Cardiac muscle cell (in vitro differentiated cells and primary cell): ENCODE results near the gene CAV3. TPM values are rescaled to one million over a fixed set of nuclear protein-coding genes. Genes with fewer than 3 reads are reported as not detected.

Experiments
- DNase-seq, 2 donors: peaks; one replicate each; pipeline versions ENCODE4 v3.0.0 to v3.0.0-alpha.2; 2010 to 2017; ENCODE audit warnings: low read depth in 1 of 2, low spot score in 1 of 2
- H3K27ac ChIP-seq: fragments of 200-600 bp; sonication (generic); 2 replicates; pipeline ENCODE4 v1.5.1; 2016
- H3K27me3 ChIP-seq: fragments of 200-600 bp; sonication (generic); 2 replicates; pipeline ENCODE4 v1.6.0; 2016; ENCODE audit warnings: control low read depth
- H3K36me3 ChIP-seq: fragments of 200-600 bp; sonication (generic); 2 replicates; pipeline ENCODE4 v1.5.1; 2016; ENCODE audit warnings: control low read depth
- H3K4me1 ChIP-seq: fragments of 200-600 bp; sonication (generic); 2 replicates; pipeline ENCODE4 v1.8.1; 2017; ENCODE audit warnings: low read depth, mild to moderate bottlenecking, mixed run types
- H3K4me3 ChIP-seq: fragments of 200-600 bp; sonication (generic); 2 replicates; pipeline ENCODE4 v1.5.1; 2016; ENCODE audit warnings: mild to moderate bottlenecking
- H3K9me3 ChIP-seq: fragments of 200-600 bp; sonication (generic); 2 replicates; pipeline ENCODE4 v1.5.1; 2017; ENCODE audit warnings: low read depth, mild to moderate bottlenecking, control low read depth
- CTCF ChIP-seq: IDR thresholded peaks from 2 replicates; pipeline ENCODE4 v1.5.1; 2012; ENCODE audit warnings: low read depth, mild to moderate bottlenecking, low read length
- polyA plus RNA-seq: library from polyadenylated mRNA; unstranded; fragments of >200 nt; fragmentation: Nextera tagmentation; extraction: Ambion mirVana; gene quantifications from 2 replicates; pipeline ENCODE4 v1.2.1, GENCODE V29; 2016
- total RNA-seq: library from RNA; depleted of rRNA; stranded (reverse); fragments of >200 nt; gene quantifications from 2 replicates; pipeline ENCODE4 v1.2.3, GENCODE V29; 2016

The CAV3 gene
- total and polyA plus RNA-seq, 2 experiments from 2014 or later, result 0.09 to 0.39 TPM

GRCh38 chr3:8759038-8759707 lies 25.6 kb downstream of the CAV3 start:
- no peak overlapping the region for H3K4me3 ChIP-seq
- H3K9me3 ChIP-seq, result no peaks in the 10 kb centered on the region
- DNase-seq, result no peak
- H3K27ac ChIP-seq, result no peak overlapping the region
- H3K4me1 ChIP-seq, result no peaks in the 10 kb centered on the region
- H3K27me3 ChIP-seq, result peaks cover 5% of the 10 kb centered on the region
- no peak for TF ChIP-seq CTCF
- no peaks in the 10 kb centered on the region for H3K36me3 ChIP-seq

GRCh38 chr3:8760091-8760490 lies 26.5 kb downstream of the CAV3 start:
- no peaks in the 10 kb centered on the region for H3K9me3 ChIP-seq
- DNase-seq, result no peak
- TF ChIP-seq CTCF, result no peak
- peaks cover 11% of the 10 kb centered on the region for H3K27me3 ChIP-seq
- H3K27ac ChIP-seq, result no peak overlapping the region
- no peak overlapping the region for H3K4me3 ChIP-seq
- H3K4me1 ChIP-seq, result no peaks in the 10 kb centered on the region
- no peaks in the 10 kb centered on the region for H3K36me3 ChIP-seq

- H3K27me3 ChIP-seq, result peaks cover 16% of the 10 kb centered on the region
- no peaks in the 10 kb centered on the region for H3K4me1 ChIP-seq
- TF ChIP-seq CTCF, result no peak
- H3K36me3 ChIP-seq, result no peaks in the 10 kb centered on the region
- H3K9me3 ChIP-seq, result no peaks in the 10 kb centered on the region
- no peak for DNase-seq
- H3K4me3 ChIP-seq, result no peak overlapping the region
- no peak overlapping the region for H3K27ac ChIP-seq
Measured at GRCh38 chr3:8760506-8760905, 26.9 kb downstream of the CAV3 start.

GRCh38 chr3:8761866-8762265 lies 28.3 kb downstream of the CAV3 start:
- no peak overlapping the region for H3K27ac ChIP-seq
- no peak for DNase-seq
- TF ChIP-seq CTCF, result no peak

GRCh38 chr3:8762607-8763377 lies 29.2 kb downstream of the CAV3 start:
- no peak overlapping the region for H3K27ac ChIP-seq
- peaks cover 38% of the 10 kb centered on the region for H3K27me3 ChIP-seq
- H3K4me1 ChIP-seq, result no peaks in the 10 kb centered on the region
- no peak overlapping the region for H3K4me3 ChIP-seq
- no peak for TF ChIP-seq CTCF
- H3K36me3 ChIP-seq, result no peaks in the 10 kb centered on the region
- no peaks in the 10 kb centered on the region for H3K9me3 ChIP-seq
- DNase-seq, result no peak

More at GRCh38 chr3:8761866-8762265, 28.3 kb downstream of the CAV3 start:
- Histone ChIP-seq H3K36me3 (no peaks in the 10 kb centered on the region), H3K27me3 (peaks cover 29% of the 10 kb centered on the region), H3K9me3 (no peaks in the 10 kb centered on the region), H3K4me1 (no peaks in the 10 kb centered on the region), H3K4me3 (no peak overlapping the region)
